CD14-positive monocyte (primary cell): ENCODE results near the gene CACNA2D2. TPM values are rescaled to one million over a fixed set of nuclear protein-coding genes. Genes with fewer than 3 reads are reported as not detected.

Experiments used
- DNase-seq, 3 donors: peaks; one replicate each; pipeline ENCODE4 v3.0.0-alpha.2; 2011 to 2022
- H2AFZ ChIP-seq: 2 replicates; pipeline ENCODE4 v1.6.0; 2012; ENCODE audit warnings: mild to moderate bottlenecking, low read depth, low read length, inconsistent platforms; ENCODE audit not compliant: insufficient read depth, poor library complexity, severe bottlenecking
- H3K27ac ChIP-seq, 2 donors: 1 replicate in 1 of 2; 2 replicates in 1 of 2; pipeline ENCODE4 v1.5.1; 2012 to 2013; ENCODE audit warnings: low read length in 2 of 2, control low read depth in 1 of 2, inconsistent platforms in 1 of 2, low read depth in 1 of 2, mild to moderate bottlenecking in 1 of 2
- H3K27me3 ChIP-seq, 2 donors: one replicate each; pipeline versions ENCODE4 v1.6.0 to v1.6.1; 2011 to 2013; ENCODE audit warnings: low read length in 2 of 2; ENCODE audit not compliant: control insufficient read depth in 2 of 2, insufficient read depth in 2 of 2
- H3K36me3 ChIP-seq, 2 donors: replicated peaks in 1 of 2; 1 replicate in 1 of 2; 2 replicates in 1 of 2; pipeline versions ENCODE4 v1.5.1 to v1.6.1; 2012 to 2013; ENCODE audit warnings: low read length in 2 of 2, control low read depth in 1 of 2, inconsistent platforms in 1 of 2, mild to moderate bottlenecking in 1 of 2; ENCODE audit not compliant: insufficient read depth in 2 of 2, control insufficient read depth in 1 of 2
- H3K4me1 ChIP-seq, 2 donors: 1 replicate in 1 of 2; 2 replicates in 1 of 2; pipeline versions ENCODE4 v1.5.1 to v1.6.1; 2012 to 2013; ENCODE audit warnings: low read length in 2 of 2, control low read depth in 1 of 2, inconsistent platforms in 1 of 2, mild to moderate bottlenecking in 1 of 2, moderate library complexity in 1 of 2; ENCODE audit not compliant: insufficient read depth in 2 of 2, control insufficient read depth in 1 of 2
- H3K4me2 ChIP-seq: replicated peaks from 2 replicates; pipeline ENCODE3; 2012; ENCODE audit warnings: low read length, moderate library complexity, mild to moderate bottlenecking; ENCODE audit not compliant: poor library complexity, severe bottlenecking; ENCODE audit errors: extremely low read depth
- H3K4me3 ChIP-seq, 3 experiments: fragments of 200-600 bp in 1 of 3; sonication (generic) in 1 of 3; replicated peaks in 1 of 3; 1 replicate in 2 of 3; 2 replicates in 1 of 3; pipeline ENCODE4 v1.5.1; 2011 to 2013; ENCODE audit warnings: low read length in 3 of 3, mild to moderate bottlenecking in 3 of 3, control low read depth in 2 of 3, low read depth in 2 of 3, inconsistent platforms in 1 of 3, moderate library complexity in 1 of 3
- H3K79me2 ChIP-seq: 2 replicates; pipeline ENCODE4 v1.6.0; 2012; ENCODE audit warnings: mild to moderate bottlenecking, control low read depth, inconsistent platforms, low read length, moderate library complexity; ENCODE audit not compliant: insufficient read depth
- H3K9ac ChIP-seq: 2 replicates; pipeline ENCODE4 v1.6.0; 2017; ENCODE audit warnings: low read length, mild to moderate bottlenecking; ENCODE audit not compliant: insufficient read depth, poor library complexity, severe bottlenecking
- H3K9me3 ChIP-seq, 2 donors: replicated peaks in 1 of 2; 1 replicate in 1 of 2; 2 replicates in 1 of 2; pipeline versions ENCODE4 v1.5.1 to v1.6.1; 2012 to 2013; ENCODE audit warnings: low read length in 2 of 2, control low read depth in 1 of 2; ENCODE audit not compliant: control insufficient read depth in 1 of 2, insufficient read depth in 1 of 2
- H4K20me1 ChIP-seq: 2 replicates; pipeline ENCODE4 v1.6.0; 2012; ENCODE audit warnings: mild to moderate bottlenecking, low read length, control low read depth, moderate library complexity; ENCODE audit not compliant: insufficient read depth
- H3K27ac Mint-ChIP-seq, 7 donors: one replicate each; pipeline ENCODE4 v1.8.0; 2020; ENCODE audit warnings: mild to moderate bottlenecking in 7 of 7, mixed read lengths in 7 of 7, moderate library complexity in 6 of 7, inconsistent platforms in 2 of 7
- H3K27me3 Mint-ChIP-seq, 3 donors: one replicate each; pipeline ENCODE4 v1.8.0; 2021 to 2022; ENCODE audit warnings: low read depth in 3 of 3, mild to moderate bottlenecking in 3 of 3, mixed read lengths in 3 of 3, moderate library complexity in 3 of 3, inconsistent platforms in 1 of 3
- H3K36me3 Mint-ChIP-seq, 2 donors: one replicate each; pipeline ENCODE4 v1.8.0; 2020; ENCODE audit warnings: mixed read lengths in 2 of 2, inconsistent platforms in 1 of 2, mild to moderate bottlenecking in 1 of 2
- H3K4me1 Mint-ChIP-seq: one replicate; pipeline ENCODE4 v1.8.0; 2020; ENCODE audit warnings: mild to moderate bottlenecking, mixed read lengths
- H3K4me3 Mint-ChIP-seq, 2 donors: one replicate each; pipeline ENCODE4 v1.8.0; 2020; ENCODE audit warnings: mild to moderate bottlenecking in 2 of 2, mixed read lengths in 2 of 2, moderate library complexity in 1 of 2
- H3K9me3 Mint-ChIP-seq, 7 donors: one replicate each; pipeline ENCODE4 v1.8.0; 2020 to 2022; ENCODE audit warnings: mixed read lengths in 7 of 7, mild to moderate bottlenecking in 6 of 7, moderate library complexity in 6 of 7, inconsistent platforms in 2 of 7
- WGBS: methylation state at CpG from one replicate; pipeline ENCODE4 v1.1.5; 2013; ENCODE audit warnings: missing lambda C conversion rate; ENCODE audit not compliant: insufficient coverage; 5-methylcytosine and 5-hydroxymethylcytosine counted together
- intact Hi-C, 2 donors: fragments of 100-400 bp; cut with micrococcal nuclease; formaldehyde crosslinking; loops; one replicate each; pipeline versions ENCODE4 v1.15.0 to v1.15.1; 2023
- polyA plus RNA-seq, 3 donors: library from polyadenylated mRNA; depleted of rRNA in 1 of 3; unstranded in 2 of 3; stranded (reverse) in 1 of 3; fragments of 300-500 nt in 2 of 3; fragments of >200 nt in 1 of 3; fragmentation: Illumina TruSeq in 2 of 3; gene quantifications; 1 replicate in 2 of 3; 2 replicates in 1 of 3; pipeline ENCODE4 v1.2.3, GENCODE V29; 2012 to 2021
- TF ChIP-seq, protein P1 (sequence below): fragments of 200-600 bp; IDR thresholded peaks from one replicate; pipeline ENCODE4 v1.8.0; 2022; ENCODE audit warnings: antibody characterized with exemption, mild to moderate bottlenecking

The CACNA2D2 gene
- polyA plus RNA-seq, 3 donors = 0.09 to 0.16 TPM; not detected in 1

DNA sequence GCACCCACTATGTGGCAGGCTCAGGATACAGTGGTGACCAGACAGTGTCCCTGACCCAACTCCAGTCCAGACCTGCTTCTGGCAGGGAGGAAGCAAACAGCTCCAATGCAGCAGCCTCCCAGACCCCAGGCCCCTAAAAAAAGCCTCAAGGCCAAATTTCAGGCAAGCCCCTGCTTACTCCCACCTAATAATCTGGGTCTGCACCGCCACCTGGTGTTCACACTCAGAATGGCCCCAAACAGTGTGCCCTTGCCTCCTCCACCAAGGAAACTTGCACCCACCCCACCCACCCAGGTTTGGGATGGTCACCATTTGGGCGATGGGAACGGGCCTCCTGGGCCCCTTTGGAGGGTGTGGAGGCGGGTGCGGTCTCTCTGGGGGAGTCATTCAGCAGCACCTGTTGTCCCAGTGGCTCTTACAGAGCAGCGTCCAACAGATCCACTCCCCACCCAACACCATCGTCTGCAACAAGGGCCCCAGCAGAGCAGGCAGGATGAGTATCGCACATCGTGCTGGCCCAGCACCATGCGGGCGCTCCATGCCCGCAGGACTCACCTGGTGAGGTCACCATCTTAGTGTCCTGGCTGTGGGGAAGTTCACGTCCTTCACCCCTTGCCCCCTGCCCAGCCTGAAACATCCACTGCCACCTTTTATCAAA is 46.8 kb upstream of the CACNA2D2 start:
- H3K4me2 ChIP-seq = no peak overlapping the region
- H3K79me2 ChIP-seq = no peaks in the 10 kb centered on the region
- DNase-seq = peak in 2 of 3 donors; percentile 27 to 37
- H3K27ac ChIP-seq = no peak overlapping the region
- H3K4me3 ChIP-seq = no peak overlapping the region
- Mint-ChIP-seq H3K4me3 (no peak overlapping the region), H3K27me3 (peaks cover 2 to 3% (median 3%) of the 10 kb centered on the region in 3 donors), H3K36me3 (no peaks in the 10 kb centered on the region), H3K9me3 (no peaks in the 10 kb centered on the region), H3K4me1 (no peaks in the 10 kb centered on the region), H3K27ac (no peak overlapping the region)
- intact Hi-C loops = no loop called here
- TF ChIP-seq, protein P1, sequence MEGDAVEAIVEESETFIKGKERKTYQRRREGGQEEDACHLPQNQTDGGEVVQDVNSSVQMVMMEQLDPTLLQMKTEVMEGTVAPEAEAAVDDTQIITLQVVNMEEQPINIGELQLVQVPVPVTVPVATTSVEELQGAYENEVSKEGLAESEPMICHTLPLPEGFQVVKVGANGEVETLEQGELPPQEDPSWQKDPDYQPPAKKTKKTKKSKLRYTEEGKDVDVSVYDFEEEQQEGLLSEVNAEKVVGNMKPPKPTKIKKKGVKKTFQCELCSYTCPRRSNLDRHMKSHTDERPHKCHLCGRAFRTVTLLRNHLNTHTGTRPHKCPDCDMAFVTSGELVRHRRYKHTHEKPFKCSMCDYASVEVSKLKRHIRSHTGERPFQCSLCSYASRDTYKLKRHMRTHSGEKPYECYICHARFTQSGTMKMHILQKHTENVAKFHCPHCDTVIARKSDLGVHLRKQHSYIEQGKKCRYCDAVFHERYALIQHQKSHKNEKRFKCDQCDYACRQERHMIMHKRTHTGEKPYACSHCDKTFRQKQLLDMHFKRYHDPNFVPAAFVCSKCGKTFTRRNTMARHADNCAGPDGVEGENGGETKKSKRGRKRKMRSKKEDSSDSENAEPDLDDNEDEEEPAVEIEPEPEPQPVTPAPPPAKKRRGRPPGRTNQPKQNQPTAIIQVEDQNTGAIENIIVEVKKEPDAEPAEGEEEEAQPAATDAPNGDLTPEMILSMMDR = peak; percentile 93
- no peak overlapping the region for H2AFZ ChIP-seq
- H4K20me1 ChIP-seq = no peaks in the 10 kb centered on the region
- no peaks in the 10 kb centered on the region for H3K4me1 ChIP-seq
- 60% methylated on average over 4 of the region's 13 CpGs for WGBS
- no peaks in the 10 kb centered on the region for H3K27me3 ChIP-seq
- no peak overlapping the region for H3K9ac ChIP-seq
- H3K9me3 ChIP-seq = no peaks in the 10 kb centered on the region
- no peaks in the 10 kb centered on the region for H3K36me3 ChIP-seq

DNA sequence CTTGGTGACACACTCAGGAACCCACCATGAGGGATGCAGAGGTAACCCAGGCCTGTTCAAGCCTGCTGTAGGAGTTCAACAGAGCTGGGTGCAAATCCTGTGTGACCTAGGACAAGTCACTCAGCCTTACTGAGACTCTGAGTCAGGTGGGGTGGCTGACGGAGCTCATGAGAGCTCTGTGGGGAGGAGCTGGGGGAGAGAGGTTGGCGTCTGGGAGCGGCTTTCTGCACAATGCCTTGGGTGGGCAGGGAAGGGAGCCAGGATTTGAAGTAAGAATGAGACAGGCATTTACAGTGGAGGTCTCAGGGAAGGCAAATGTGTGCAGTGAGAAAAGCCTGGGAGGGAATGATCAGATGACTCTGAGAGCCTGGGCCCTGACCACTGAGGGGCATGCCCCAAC is 45.8 kb upstream of the CACNA2D2 start:
- Histone ChIP-seq H2AFZ (no peak overlapping the region), H3K27me3 (no peaks in the 10 kb centered on the region), H3K4me2 (no peak overlapping the region), H3K9me3 (no peaks in the 10 kb centered on the region), H3K79me2 (no peaks in the 10 kb centered on the region), H3K27ac (no peak overlapping the region), H3K9ac (no peak overlapping the region), H3K4me1 (no peaks in the 10 kb centered on the region), H4K20me1 (no peaks in the 10 kb centered on the region), H3K4me3 (no peak overlapping the region), H3K36me3 (no peaks in the 10 kb centered on the region)
- H3K4me1 Mint-ChIP-seq = no peaks in the 10 kb centered on the region
- 88% methylated on average over 3 of the region's 3 CpGs for WGBS
- intact Hi-C loops = loop anchor here (2.0 to 5.0 kb wide), 2 partner anchors 202 kb away; partner anchors contain the start of gene ZMYND10 (in 1 of the 2)
- H3K4me3 Mint-ChIP-seq = no peak overlapping the region
- H3K27me3 Mint-ChIP-seq = peaks cover 2 to 3% (median 3%) of the 10 kb centered on the region in 3 donors
- TF ChIP-seq, protein P1 = no peak
- no peaks in the 10 kb centered on the region for H3K9me3 Mint-ChIP-seq
- H3K27ac Mint-ChIP-seq = no peak overlapping the region
- DNase-seq = no peak
- H3K36me3 Mint-ChIP-seq = no peaks in the 10 kb centered on the region
